A549 (cell line): ENCODE results near the gene B3GNT8.

ENCODE experiments used
- MAX ChIP-seq: IDR thresholded peaks from 2 replicates; pipeline ENCODE4 v1.6.1; 2012
- MAZ ChIP-seq: fragments of 150-350 bp; IDR thresholded peaks from 2 replicates; pipeline ENCODE4 v1.6.1; 2014; ENCODE audit warnings: antibody characterized with exemption, low read depth, low read length, borderline replicate concordance
- MYC ChIP-seq: IDR thresholded peaks from 2 replicates; pipeline ENCODE4 v1.6.1; 2012; ENCODE audit warnings: mild to moderate bottlenecking, inconsistent platforms, low read length, improper control_type of control experiment, borderline replicate concordance
- NFE2L2 ChIP-seq: fragments of 150-350 bp; conservative IDR thresholded peaks from 2 replicates; pipeline ENCODE4 v1.6.1; 2014; ENCODE audit warnings: low read length
- POLR2A ChIP-seq: IDR thresholded peaks from 2 replicates; pipeline ENCODE4 v1.6.1; 2012; ENCODE audit warnings: mild to moderate bottlenecking, low read length
- RFX5 ChIP-seq: fragments of 450-650 bp; IDR thresholded peaks from 2 replicates; pipeline ENCODE4 v1.7.1; 2014; ENCODE audit warnings: antibody characterized with exemption, mild to moderate bottlenecking, moderate library complexity
- SMC3 ChIP-seq: fragments of >200 bp; sonication (Bioruptor Twin); formaldehyde crosslinking; IDR thresholded peaks from 3 replicates; pipeline ENCODE4 v1.6.1; 2018; ENCODE audit warnings: inconsistent platforms
- ZC3H11A ChIP-seq: fragments of 450-650 bp; IDR thresholded peaks from 2 replicates; pipeline ENCODE4 v1.6.1; 2014; ENCODE audit warnings: antibody characterized with exemption, mild to moderate bottlenecking
- ZNF302 ChIP-seq: fragments of 250-450 bp; sonication (Bioruptor Pico); IDR thresholded peaks from 2 replicates; pipeline ENCODE4 v1.9.0; 2021; ENCODE audit warnings: inconsistent platforms, mild to moderate bottlenecking, moderate library complexity
- TF ChIP-seq, protein P1 (sequence below): fragments of >200 bp; sonication (Bioruptor Twin); formaldehyde crosslinking; IDR thresholded peaks from 3 replicates; pipeline ENCODE4 v1.5.1; 2016
- TF ChIP-seq, protein P2 (sequence below): fragments of >200 bp; sonication (Bioruptor Twin); formaldehyde crosslinking; IDR thresholded peaks from 3 replicates; pipeline ENCODE4 v1.6.1; 2016

GRCh38 chr19:41416194-41416674 is 10.9 kb downstream of the B3GNT8 start:
- TF ChIP-seq MAZ = no peak
- no peak for TF ChIP-seq NFE2L2
- TF ChIP-seq, protein P1, sequence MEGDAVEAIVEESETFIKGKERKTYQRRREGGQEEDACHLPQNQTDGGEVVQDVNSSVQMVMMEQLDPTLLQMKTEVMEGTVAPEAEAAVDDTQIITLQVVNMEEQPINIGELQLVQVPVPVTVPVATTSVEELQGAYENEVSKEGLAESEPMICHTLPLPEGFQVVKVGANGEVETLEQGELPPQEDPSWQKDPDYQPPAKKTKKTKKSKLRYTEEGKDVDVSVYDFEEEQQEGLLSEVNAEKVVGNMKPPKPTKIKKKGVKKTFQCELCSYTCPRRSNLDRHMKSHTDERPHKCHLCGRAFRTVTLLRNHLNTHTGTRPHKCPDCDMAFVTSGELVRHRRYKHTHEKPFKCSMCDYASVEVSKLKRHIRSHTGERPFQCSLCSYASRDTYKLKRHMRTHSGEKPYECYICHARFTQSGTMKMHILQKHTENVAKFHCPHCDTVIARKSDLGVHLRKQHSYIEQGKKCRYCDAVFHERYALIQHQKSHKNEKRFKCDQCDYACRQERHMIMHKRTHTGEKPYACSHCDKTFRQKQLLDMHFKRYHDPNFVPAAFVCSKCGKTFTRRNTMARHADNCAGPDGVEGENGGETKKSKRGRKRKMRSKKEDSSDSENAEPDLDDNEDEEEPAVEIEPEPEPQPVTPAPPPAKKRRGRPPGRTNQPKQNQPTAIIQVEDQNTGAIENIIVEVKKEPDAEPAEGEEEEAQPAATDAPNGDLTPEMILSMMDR = no peak
- TF ChIP-seq RFX5 = no peak
- TF ChIP-seq, protein P2, sequence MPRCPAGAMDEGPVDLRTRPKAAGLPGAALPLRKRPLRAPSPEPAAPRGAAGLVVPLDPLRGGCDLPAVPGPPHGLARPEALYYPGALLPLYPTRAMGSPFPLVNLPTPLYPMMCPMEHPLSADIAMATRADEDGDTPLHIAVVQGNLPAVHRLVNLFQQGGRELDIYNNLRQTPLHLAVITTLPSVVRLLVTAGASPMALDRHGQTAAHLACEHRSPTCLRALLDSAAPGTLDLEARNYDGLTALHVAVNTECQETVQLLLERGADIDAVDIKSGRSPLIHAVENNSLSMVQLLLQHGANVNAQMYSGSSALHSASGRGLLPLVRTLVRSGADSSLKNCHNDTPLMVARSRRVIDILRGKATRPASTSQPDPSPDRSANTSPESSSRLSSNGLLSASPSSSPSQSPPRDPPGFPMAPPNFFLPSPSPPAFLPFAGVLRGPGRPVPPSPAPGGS = no peak
- no peak for TF ChIP-seq ZNF302
- no peak for TF ChIP-seq MAX
- no peak for TF ChIP-seq ZC3H11A
- no peak for TF ChIP-seq SMC3
- TF ChIP-seq MYC = no peak
- no peak for TF ChIP-seq POLR2A
